Activated CD4-positive, alpha-beta memory T cell treated with anti-CD3 and anti-CD28 coated beads, Interleukin-2, amount 10 ng/mL, durations not matched to agents 7 days and 5 days (primary cell): Measurements from ENCODE around the gene AKR7A2. TPM values are rescaled to one million over a fixed set of nuclear protein-coding genes. Genes with fewer than 3 reads are reported as not detected.

Source experiments
- CTCF ChIA-PET: fragments of 350-600 bp; sonication (Branson Sonifier 250); formaldehyde crosslinking; loops from one replicate; lab custom pipeline; 2021; ENCODE audit warnings: antibody characterized with exemption, inconsistent platforms; lab: Charles Lee
- POLR2A ChIA-PET: fragments of 350-600 bp; sonication (Branson Sonifier 250); formaldehyde crosslinking; loops from one replicate; lab custom pipeline; 2021; ENCODE audit warnings: antibody characterized with exemption; lab: Charles Lee
- DNase-seq: peaks from one replicate; pipeline ENCODE4 v3.0.0-alpha.2; 2020
- H3K27ac Mint-ChIP-seq: one replicate; pipeline ENCODE4 v1.8.0; 2021; ENCODE audit warnings: mild to moderate bottlenecking, mixed read lengths
- H3K27me3 Mint-ChIP-seq: one replicate; pipeline ENCODE4 v1.8.0; 2021; ENCODE audit warnings: mixed read lengths
- H3K36me3 Mint-ChIP-seq: one replicate; pipeline ENCODE4 v1.8.0; 2021; ENCODE audit warnings: low read depth, mixed read lengths
- H3K4me1 Mint-ChIP-seq: one replicate; pipeline ENCODE4 v1.8.0; 2021; ENCODE audit warnings: mixed read lengths
- H3K4me3 Mint-ChIP-seq: one replicate; pipeline ENCODE4 v1.8.0; 2021; ENCODE audit warnings: mild to moderate bottlenecking, mixed read lengths
- H3K9me3 Mint-ChIP-seq: one replicate; pipeline ENCODE4 v1.8.0; 2021; ENCODE audit warnings: mixed read lengths
- total RNA-seq, 2 experiments: library from RNA; stranded (reverse); gene quantifications; one replicate each; pipeline ENCODE4 v1.2.3, GENCODE V29; 2021

Gene AKR7A2
- total RNA-seq, 2 experiments from 2014 or later, result 43.0 to 43.9 TPM

DNA sequence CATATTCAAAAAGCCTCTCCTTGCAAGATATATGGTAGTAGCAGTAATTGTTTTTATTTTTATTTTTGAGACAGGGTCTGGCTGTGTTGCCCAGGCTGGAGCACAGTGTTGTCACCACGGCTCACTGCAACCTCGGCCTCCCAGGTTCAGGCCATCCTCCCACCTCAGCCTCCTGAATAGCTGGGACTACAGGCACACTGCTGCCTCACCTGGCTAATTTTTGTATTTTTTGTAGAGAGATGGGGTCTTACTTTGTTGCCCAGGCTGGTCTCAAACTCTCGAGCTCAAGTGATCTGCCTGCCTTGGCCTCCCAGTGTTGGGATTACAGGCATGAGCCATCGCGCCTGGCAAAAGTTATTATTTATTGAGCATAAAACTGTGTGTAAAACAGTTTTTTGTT, 38.6 kb upstream of the AKR7A2 start:
- H3K9me3 Mint-ChIP-seq, result no peaks in the 10 kb centered on the region
- no peak overlapping the region for H3K4me3 Mint-ChIP-seq
- no peak overlapping the region for H3K27ac Mint-ChIP-seq
- ChIA-PET POLR2A (no interaction called here), CTCF (no interaction called here)
- no peak for DNase-seq
- no peaks in the 10 kb centered on the region for H3K4me1 Mint-ChIP-seq
- no peaks in the 10 kb centered on the region for H3K27me3 Mint-ChIP-seq
- H3K36me3 Mint-ChIP-seq, result peaks cover 53% of the 10 kb centered on the region

DNA sequence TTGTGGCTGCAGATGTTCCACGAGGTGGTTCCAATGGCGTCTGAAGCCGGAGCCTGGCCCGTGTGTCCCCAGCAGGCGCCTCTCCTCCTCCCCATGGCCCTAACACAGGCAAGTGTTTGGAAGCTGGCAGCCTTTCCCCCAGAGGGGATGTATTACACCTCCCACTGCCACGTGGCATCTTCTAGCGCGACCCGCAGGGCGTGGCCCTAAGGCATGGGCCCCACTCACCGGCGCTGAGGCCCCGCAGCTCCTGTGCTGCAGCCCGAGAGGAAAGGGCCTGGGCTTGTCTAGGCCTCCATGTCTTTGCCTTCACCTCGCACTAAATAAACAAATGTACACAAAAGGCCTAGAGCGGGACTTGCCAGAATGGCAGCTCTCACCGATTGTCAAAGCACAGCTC, 38.1 kb upstream of the AKR7A2 start:
- Mint-ChIP-seq H3K36me3 (peaks cover 50% of the 10 kb centered on the region), H3K27ac (no peak overlapping the region), H3K4me1 (no peaks in the 10 kb centered on the region), H3K9me3 (no peaks in the 10 kb centered on the region), H3K4me3 (no peak overlapping the region), H3K27me3 (no peaks in the 10 kb centered on the region)
- POLR2A ChIA-PET, result no interaction called here
- DNase-seq, result no peak
- CTCF ChIA-PET, result no interaction called here

DNA sequence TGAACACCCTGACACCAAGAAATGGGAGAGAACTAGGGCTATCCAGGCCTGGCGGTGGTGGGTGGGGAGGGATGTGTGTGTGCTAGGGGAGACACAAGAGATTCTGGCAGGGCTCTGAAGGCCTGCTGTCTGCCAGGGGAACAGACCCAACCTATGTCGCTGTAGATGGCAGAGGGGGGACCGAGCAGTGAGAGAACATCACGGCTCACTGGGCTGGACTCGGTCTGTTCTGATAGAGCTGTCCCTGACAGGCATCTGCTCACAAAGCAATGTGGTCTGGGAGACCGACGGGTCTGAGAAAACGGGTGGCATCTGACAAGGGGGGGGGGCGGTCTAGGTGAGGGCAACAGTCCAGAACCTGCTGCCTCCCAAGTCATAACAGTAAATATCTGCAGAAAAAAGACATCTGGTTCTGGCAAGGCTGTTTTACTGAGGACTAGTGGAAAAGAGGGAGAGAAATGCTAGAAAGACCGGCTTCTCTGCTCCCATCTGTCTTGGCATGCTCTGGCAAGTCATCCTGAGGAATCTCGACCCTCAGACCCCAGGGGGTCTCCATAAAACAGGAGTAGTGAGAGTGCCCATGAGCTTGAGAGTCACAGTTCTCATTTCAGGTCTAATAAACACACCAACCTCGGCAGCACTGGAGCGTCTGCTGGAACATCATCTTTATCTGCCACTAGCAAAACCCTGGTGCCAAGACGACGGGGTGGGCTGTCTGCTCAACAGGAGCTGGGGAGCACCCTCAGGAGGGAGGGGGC, 36.7 kb upstream of the AKR7A2 start:
- Mint-ChIP-seq H3K4me3 (no peak overlapping the region), H3K27ac (no peak overlapping the region), H3K4me1 (no peaks in the 10 kb centered on the region), H3K27me3 (no peaks in the 10 kb centered on the region), H3K9me3 (no peaks in the 10 kb centered on the region), H3K36me3 (peaks cover 52% of the 10 kb centered on the region)
- ChIA-PET POLR2A (no interaction called here), CTCF (interaction anchor here (0.6 to 0.9 kb wide), 2 partner anchors 14 to 262 kb away, joined by 4 read pairs; no protein-coding TSS in a partner anchor)
- DNase-seq, result no peak

DNA sequence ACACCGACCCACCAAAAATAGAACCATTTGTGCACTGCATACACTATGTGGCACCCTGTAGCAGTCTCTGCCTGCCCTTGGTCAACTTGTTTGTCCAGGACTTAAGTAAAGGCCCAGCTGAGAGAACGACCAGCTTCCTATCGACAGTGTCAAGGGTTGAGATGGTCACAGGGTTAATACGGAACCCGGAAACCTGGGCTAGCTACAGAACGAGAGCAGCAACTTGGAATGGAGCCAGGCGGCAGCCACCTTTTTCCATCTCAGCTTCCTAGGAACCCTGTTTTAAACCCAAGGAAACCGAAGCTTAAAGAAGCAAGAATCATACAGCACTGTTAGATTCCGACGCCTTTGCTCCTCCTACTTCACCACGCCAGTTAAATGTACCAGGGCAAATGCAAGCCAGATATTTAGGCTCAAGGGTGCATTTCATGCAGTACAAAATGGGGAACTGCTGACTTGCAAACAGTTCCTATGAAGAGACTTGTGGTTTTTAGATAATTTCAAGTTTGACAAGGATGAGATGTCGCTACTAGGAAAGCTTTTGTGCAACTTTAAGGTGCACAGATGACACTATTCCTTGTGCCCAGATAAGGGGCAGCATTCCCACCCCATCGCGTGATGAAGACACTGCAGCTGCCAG, 35.7 kb upstream of the AKR7A2 start:
- Mint-ChIP-seq H3K27ac (no peak overlapping the region), H3K27me3 (no peaks in the 10 kb centered on the region), H3K4me3 (no peak overlapping the region), H3K9me3 (no peaks in the 10 kb centered on the region), H3K36me3 (peaks cover 45% of the 10 kb centered on the region), H3K4me1 (no peaks in the 10 kb centered on the region)
- no peak for DNase-seq
- POLR2A ChIA-PET, result no interaction called here
- CTCF ChIA-PET, result no interaction called here

DNA sequence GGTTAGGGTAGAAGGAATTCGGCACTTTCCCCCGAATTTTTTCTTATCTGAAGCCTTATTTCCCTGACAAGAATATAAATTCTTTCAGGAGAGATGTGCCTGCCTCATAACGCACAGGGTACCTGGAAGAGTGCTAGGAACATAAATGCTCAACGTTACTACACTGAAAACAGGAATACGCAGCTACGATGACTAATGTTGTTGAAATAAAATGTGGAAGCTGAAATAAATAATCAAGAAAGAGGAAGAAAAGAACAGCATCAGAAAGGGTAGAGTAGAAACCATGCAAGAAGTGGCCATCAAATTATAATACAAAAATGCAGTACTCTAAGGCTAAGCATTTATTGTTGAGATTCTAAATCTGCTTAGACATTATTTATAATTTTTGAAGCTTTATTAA, 34.1 kb upstream of the AKR7A2 start:
- Mint-ChIP-seq H3K27ac (no peak overlapping the region), H3K4me1 (peaks cover 4% of the 10 kb centered on the region), H3K36me3 (peaks cover 50% of the 10 kb centered on the region), H3K9me3 (no peaks in the 10 kb centered on the region), H3K4me3 (no peak overlapping the region), H3K27me3 (no peaks in the 10 kb centered on the region)
- ChIA-PET POLR2A (no interaction called here), CTCF (interaction anchor here (0.8 to 3.5 kb wide), 3 partner anchors 31 to 314 kb away, joined by 3 to 10 read pairs (median 4); no protein-coding TSS in a partner anchor)
- DNase-seq, result no peak

DNA sequence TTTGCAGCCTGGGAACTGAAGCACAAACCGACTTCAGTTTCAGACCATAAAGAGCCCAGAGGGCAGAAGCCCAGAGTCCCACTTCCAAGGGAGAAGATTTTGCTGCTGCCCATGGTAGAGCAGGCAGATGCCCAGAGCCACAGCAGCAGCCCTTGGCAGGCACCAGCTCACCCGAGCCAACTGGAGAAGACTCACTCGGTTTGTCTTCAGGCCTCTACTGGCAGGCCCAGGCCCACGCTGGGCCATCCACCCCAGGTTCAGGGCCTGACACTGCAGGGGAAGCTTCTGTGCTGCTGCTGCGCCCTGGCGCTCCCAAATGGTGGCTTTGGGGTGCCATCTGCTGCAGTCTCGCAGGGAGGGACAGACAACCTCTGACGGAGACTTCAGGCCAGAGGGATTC, 33.4 kb upstream of the AKR7A2 start:
- CTCF ChIA-PET, result interaction anchor here (1.7 to 3.5 kb wide), 2 partner anchors 14 to 236 kb away, joined by 4 to 10 read pairs; no protein-coding TSS in a partner anchor

DNA sequence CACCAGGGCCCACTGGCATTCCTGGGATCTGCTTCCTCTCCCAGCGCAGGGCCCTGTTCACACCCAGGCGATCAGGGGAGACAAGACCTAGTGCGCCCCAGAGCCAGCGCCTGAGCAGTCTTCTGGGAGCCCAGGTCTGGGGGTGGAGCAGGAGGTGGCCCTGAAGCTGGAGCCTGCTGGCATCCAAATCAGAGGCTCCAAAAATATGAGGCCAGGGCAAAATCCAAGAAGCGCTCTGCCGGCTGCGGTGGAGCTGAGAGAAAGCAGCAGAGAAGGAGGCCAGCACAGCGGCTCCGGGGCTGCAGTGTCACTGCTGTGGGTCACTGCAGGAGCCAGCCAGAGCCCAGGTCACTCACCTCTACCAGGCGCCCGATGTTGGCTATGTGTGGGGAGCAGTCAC, 32.9 kb upstream of the AKR7A2 start:
- DNase-seq, result no peak
- Mint-ChIP-seq H3K27me3 (no peaks in the 10 kb centered on the region), H3K4me3 (no peak overlapping the region), H3K27ac (no peak overlapping the region), H3K36me3 (peaks cover 49% of the 10 kb centered on the region), H3K4me1 (peaks cover 4% of the 10 kb centered on the region), H3K9me3 (no peaks in the 10 kb centered on the region)
- POLR2A ChIA-PET, result no interaction called here
- CTCF ChIA-PET, result interaction anchor here (1.4 to 3.5 kb wide), 3 partner anchors 15 to 306 kb away, joined by 4 to 10 read pairs (median 4); no protein-coding TSS in a partner anchor

More for the DNA sequence above, 33.4 kb upstream of the AKR7A2 start:
- H3K27me3 Mint-ChIP-seq, result no peaks in the 10 kb centered on the region
- H3K27ac Mint-ChIP-seq, result no peak overlapping the region
- POLR2A ChIA-PET, result no interaction called here
- no peak for DNase-seq
- H3K4me3 Mint-ChIP-seq, result no peak overlapping the region
- H3K36me3 Mint-ChIP-seq, result peaks cover 52% of the 10 kb centered on the region
- H3K4me1 Mint-ChIP-seq, result peaks cover 4% of the 10 kb centered on the region
- no peaks in the 10 kb centered on the region for H3K9me3 Mint-ChIP-seq

DNA sequence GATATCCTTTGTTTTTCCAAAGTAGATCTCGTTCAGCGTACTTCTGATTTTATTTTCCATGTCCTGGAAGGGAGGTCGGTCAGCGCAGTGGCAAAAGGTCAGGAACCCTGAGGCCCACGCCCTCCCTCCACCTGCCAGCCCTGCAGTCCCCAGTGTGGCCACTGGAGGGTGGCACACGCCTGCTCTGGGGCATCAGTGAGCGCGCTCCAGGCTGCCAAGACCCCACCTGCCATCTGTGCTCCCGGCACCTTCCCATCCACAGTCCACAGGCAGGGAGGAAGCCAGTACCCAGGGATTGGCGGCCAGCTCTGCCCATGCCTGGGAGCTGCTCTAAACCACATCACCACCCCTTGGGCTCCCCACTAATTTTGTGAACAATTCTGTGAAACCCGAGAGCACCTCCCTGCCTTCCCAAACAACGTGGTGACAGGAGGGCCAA, 32.4 kb upstream of the AKR7A2 start:
- Mint-ChIP-seq H3K4me1 (peaks cover 4% of the 10 kb centered on the region), H3K9me3 (no peaks in the 10 kb centered on the region), H3K27ac (no peak overlapping the region), H3K4me3 (no peak overlapping the region), H3K27me3 (no peaks in the 10 kb centered on the region), H3K36me3 (peaks cover 45% of the 10 kb centered on the region)
- peak; percentile 47 for DNase-seq
- ChIA-PET CTCF (interaction anchor here (0.6 to 3.5 kb wide), 6 partner anchors 11 to 421 kb away, joined by 3 to 10 read pairs (median 4); no protein-coding TSS in a partner anchor), POLR2A (no interaction called here)

DNA sequence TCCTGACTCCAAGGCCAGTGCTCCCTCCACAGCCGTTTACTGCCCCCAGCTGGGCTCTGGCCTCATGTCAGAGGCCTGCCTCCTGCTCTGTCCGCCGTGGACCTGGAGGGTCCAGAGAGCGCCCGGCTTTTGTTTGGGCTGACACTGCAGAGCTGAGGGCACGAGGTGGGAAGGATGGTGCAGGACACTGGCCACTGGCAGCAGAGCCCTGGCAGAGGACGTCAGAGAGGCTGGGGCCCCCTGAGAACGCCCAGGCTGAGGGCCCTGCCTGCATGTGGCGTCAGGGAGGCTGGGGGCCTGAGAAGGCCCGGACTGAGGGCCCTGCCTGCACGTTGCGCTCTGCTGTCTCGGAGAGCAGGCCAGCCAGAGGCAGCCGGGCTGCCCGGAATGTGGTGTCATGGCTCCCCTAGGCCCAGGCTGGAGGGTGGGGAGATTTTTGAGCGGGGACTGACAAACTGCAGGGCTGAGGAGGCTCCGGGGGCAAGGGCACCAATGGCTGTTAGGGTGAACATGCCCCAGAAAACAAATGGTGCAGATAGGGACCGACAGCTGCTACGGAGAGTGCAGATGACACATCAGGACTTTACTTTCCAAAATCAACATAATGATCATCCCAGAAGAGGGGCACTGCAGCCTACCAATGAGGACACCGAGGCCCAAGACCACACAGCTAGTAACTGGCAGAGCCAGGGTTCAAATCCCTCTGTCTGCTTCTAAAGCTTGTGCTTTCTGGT, 31.8 kb upstream of the AKR7A2 start:
- DNase-seq, result no peak
- H3K36me3 Mint-ChIP-seq, result peaks cover 44% of the 10 kb centered on the region
- POLR2A ChIA-PET, result no interaction called here
- CTCF ChIA-PET, result interaction anchor here (0.6 to 3.5 kb wide), 6 partner anchors 11 to 422 kb away, joined by 3 to 10 read pairs (median 4); no protein-coding TSS in a partner anchor
- no peaks in the 10 kb centered on the region for H3K27me3 Mint-ChIP-seq
- no peaks in the 10 kb centered on the region for H3K9me3 Mint-ChIP-seq
- no peak overlapping the region for H3K27ac Mint-ChIP-seq
- peaks cover 4% of the 10 kb centered on the region for H3K4me1 Mint-ChIP-seq
- no peak overlapping the region for H3K4me3 Mint-ChIP-seq

DNA sequence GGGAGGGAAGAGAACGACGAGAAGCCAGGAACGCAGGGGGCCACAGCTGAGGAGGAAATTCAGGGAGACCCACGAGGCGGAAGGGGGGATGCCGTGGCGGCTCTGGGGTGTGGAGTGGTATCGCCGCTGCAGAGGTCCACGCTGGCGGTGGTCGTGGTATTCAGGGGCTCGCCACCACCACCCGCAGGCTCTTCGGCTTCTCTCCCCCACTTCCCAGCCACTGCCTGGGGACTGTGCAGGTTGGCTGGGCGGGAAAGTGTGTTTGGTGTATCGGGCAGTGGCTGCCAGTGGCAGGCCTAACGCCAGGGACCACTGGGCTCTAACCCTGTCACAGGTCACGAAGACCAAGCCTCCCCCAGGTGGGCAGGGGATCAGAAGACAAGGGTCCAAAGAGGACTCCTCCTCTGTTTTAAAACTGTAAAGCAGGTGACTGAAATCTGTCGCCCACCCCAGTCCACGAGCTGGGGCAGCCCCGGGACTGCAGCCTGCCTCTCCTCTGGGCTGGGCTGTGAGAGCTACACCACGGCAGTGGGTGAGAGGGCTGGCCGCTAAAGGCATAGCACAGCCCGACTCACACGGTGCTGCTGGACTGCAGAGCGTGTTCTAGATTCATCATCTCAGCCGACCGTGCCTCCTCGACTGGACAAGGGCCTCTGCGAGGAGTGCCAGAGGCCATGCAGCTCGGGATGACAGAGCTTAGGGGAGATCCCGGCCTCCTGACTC, 31.1 kb upstream of the AKR7A2 start:
- CTCF ChIA-PET, result interaction anchor here (3.5 kb wide), 1 partner anchor 238 kb away, joined by 10 read pairs; no protein-coding TSS in a partner anchor
- Mint-ChIP-seq H3K27me3 (no peaks in the 10 kb centered on the region), H3K9me3 (no peaks in the 10 kb centered on the region), H3K4me3 (no peak overlapping the region), H3K27ac (no peak overlapping the region), H3K36me3 (peaks cover 47% of the 10 kb centered on the region), H3K4me1 (peaks cover 4% of the 10 kb centered on the region)
- DNase-seq, result no peak
- POLR2A ChIA-PET, result no interaction called here

DNA sequence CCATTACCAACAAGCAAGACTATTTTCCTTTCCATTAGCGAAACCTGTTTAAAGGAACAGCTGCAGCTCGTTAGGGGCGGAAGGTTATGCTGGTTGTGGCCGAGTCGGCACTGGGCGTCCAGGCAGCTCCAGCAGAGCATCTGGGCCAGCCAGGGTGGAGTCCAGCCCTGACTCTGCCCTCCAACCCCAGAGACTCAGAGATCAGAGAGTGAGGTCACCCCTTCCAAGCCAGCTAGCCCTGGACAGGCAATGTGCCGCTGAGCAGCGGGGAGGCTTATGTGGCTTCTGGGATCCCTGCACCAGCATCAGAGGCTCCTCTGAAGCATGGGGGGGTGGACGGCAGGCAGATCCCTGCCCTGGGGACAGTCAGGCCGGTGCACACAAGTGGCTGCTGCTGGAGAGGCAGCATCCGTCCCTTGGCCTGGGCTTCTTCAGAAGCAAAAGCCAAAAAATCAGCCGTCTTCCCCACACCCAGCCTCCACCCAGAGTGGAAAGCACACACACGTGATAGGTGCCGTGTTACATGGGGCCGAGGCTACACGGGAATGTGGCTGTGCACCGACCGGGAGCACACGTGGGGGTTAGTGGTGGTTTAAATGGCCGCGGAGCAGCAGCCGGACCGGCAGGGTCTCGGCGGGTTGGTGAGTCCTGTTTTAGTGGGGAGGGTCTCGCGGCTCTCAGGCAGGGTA, 30.3 kb upstream of the AKR7A2 start:
- Mint-ChIP-seq H3K27me3 (no peaks in the 10 kb centered on the region), H3K36me3 (peaks cover 49% of the 10 kb centered on the region), H3K27ac (no peak overlapping the region), H3K4me3 (no peak overlapping the region), H3K9me3 (no peaks in the 10 kb centered on the region), H3K4me1 (peaks cover 6% of the 10 kb centered on the region)
- CTCF ChIA-PET, result interaction anchor here (0.9 to 1.2 kb wide), 3 partner anchors 23 to 312 kb away, joined by 3 to 4 read pairs (median 3); no protein-coding TSS in a partner anchor
- POLR2A ChIA-PET, result no interaction called here
- DNase-seq, result no peak
